ENCODE results near the gene YKT6.

Gene YKT6

DNA sequence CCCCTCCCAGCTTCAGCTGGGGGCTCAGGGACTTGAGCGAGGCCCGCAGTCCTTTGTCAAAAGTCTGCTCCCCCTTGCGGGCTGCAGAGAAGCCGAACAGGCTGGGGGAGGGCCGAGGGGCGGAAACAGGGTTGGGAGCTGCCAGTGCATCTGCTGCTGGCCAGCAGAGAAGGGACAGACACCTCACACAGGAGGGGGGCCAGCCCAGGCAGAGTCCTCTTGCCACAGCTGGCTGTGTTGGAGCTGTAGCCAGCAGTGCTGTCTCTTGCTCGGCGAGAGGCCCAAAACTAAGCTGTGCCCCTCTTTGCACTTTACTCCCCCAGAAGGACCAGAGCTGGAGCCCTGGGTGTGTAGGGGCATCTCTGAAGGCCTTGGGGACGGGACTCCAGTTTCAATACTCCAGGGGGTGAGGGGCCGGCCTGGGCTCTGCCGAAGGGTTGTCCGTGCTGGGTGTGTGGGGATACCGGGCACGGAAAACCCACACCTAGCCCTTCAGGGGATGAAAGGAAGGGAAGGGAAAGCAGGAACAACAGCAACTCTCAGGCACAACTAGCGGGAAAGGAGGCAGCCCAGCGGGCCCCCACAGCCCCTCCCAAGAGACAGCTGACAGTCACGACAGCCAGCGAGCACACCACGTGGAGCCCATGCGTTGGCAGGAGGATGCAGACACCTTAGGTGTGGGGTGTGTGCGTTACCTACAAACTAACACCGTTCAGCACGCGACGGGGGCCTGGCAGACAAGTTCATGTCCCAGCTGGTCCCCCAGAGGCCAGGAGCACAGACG is 17.8 kb downstream of the YKT6 start:
- no peak for DNase-seq (ENCODE audit: low read depth, low spot score)

DNA sequence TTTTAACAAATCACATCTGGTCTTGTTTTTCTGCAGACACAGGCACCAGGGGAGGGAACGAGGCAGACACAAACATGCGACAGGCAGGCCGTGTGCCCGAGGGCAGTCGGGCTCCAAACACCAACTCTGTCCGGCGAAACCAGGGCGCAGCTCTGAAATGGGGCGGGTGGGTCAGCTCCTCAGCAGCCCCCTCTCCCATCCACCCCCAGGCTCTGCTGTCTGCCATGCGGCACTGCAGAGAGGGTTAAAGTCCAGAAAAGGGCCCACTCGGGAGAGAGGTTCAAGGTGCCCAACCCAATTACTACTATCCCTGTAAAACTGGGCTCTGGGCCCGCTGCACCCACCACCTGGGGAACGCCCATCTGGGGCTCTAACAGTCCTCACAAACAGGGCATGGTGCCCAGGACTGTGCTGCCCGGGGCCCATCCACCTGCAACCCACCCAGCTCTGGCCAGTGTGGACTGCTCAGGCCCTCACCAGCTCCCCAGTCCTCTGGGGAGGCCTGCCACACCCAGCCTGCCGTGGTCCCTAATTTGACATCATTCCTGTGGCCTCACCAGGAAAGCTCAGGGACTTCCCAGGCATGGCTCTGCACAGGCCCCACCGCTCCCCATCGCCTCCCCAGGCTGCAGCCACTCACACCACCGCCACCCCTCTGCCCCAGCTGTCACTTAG is 18.7 kb downstream of the YKT6 start:
- no peak for DNase-seq (ENCODE audit: low read depth, low spot score)

DNA sequence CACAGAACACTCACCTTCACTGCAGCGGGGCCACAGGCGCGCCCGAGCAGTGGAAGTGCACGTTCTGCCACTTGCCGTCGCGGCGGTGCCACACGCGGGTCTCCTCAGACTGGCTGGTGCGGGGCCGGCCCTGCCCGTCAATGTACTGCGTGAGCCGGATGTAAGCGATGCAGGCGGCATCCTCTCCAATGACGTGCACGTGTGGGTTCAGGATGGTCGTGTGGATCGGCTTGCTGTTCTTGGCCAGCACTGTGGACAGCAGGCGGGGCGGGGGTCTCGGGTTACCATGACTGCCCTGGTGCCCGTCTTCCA is 19.2 kb downstream of the YKT6 start:
- DNase-seq (ENCODE audit: low read depth, low spot score): no peak

DNA sequence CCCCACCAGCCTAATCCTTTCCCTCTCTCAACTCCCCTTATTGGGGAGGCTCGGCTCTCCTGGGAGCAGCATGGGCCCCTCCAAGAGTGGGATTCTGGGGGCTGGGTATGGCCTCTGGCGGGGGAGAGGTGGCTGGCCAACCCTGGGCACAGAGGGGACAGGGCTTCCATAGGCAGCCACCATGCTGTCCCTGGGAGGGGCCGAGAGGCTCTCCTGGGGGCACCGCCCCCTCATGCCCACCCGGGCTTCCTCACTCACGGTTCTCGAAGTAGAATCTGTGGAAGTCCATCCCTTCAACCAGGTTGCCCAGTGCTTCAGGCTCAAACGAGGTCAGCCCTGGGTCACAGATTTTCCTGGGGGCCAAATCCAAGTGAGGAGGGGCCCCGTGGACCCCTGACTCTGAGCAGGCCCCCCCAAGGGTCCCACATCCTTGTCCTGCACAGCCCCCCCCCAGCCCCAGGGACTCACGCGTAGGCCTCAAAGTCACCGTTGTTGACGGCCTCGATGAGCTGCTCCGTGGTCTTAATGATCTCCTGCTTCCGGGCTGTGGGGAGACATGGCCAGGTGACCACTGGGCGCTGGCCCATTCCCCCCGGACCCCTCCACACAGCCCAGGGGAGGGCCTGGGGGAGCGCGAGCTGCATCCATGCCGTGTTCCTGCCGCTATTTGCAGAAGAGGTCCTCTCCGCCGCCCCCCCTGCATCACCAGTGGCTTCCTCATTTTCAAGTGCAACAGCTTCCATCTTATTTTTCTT is 19.8 kb downstream of the YKT6 start:
- no peak for DNase-seq (ENCODE audit: low read depth, low spot score)

DNA sequence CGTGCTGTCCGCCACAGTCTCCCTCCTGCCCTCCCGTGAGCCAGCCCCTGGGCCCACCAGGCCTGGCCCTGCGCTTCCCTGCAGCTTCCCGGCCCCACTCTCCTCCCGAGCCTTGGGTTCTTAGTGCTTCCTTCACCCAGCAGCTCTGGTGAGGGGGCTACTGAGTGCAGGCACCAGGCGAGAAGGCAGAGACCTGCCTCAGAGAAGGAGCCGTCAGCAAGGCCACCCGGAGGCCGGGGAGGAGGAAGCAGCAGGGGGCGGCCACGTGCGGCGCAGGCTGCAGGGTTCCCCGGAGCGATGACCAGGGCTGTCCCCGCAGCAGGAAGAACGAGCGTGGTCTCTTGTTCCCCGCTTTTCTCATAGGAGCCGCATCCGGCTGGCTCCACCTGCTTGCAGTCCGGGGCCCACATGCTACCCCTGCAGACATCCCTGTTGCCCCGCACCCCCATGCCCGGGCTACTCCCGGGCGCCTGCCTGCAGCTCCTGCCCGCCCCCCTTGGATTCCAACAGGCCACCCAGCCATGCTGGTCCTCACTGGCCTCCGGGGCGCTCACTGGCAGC is 20.5 kb downstream of the YKT6 start:
- no peak for DNase-seq (ENCODE audit: low read depth, low spot score)

GRCh38 chr7:44222074-44222473 is 21.3 kb downstream of the YKT6 start:
- no peak for DNase-seq (ENCODE audit: low read depth, low spot score)

DNA sequence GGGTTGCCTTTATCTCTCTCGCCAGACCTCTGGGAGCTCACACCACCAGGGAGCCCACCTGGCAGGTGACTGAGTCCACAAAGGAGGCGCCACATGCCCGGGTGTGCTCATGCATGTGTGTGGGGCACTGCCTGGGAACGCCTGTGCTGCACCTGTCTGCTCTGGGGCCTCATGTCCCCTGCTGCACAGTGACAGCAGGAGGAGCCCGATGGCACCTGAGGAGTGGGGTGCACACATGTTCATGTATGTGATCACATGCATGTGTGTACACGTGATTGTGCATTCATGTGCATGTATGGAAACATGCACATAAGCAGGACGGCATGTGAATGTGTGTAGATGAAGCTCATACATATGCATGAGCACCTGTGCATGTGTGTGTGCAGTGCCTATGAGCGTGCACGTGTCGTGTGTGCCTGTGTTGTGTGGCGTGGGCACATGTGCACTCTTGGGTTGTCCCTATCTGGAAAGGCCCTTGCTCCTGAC is 22.0 kb downstream of the YKT6 start:
- DNase-seq (ENCODE audit: low read depth, low spot score): no peak

DNA sequence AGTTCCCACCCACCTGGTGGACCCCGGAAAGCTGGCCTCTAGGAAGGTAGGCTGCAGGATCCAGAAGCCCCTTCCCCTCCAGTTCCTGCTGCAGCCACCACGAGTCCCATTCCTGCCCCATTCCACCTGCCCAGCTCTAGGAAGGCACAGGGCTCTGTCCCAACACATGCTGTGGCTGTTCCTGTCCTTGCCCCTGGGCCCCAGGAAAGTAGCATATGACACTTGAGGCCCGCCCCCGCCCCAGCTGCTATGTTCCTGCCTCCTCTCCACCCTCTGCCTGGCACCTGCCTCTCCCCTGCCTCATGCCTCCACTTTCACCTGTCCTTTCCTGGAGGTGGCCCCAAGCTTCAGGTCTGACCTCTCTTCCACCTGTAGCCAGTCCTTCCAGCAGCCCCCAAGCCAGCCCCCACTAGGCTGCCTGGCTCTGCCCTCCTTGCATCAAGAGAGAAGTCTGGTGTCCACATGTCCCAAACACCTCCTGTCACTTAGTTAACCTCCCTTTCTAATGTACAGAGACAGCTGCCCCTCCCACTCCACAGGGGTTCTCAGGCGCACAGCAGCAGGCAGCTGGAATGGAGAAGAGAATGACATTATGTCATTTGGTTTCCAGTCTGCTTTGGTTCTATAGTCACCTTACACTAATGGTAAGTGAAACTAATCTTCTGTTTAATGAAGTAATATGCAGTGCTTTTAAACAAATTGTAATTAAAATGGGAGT is 22.7 kb downstream of the YKT6 start:
- DNase-seq (ENCODE audit: low read depth, low spot score): no peak

DNA sequence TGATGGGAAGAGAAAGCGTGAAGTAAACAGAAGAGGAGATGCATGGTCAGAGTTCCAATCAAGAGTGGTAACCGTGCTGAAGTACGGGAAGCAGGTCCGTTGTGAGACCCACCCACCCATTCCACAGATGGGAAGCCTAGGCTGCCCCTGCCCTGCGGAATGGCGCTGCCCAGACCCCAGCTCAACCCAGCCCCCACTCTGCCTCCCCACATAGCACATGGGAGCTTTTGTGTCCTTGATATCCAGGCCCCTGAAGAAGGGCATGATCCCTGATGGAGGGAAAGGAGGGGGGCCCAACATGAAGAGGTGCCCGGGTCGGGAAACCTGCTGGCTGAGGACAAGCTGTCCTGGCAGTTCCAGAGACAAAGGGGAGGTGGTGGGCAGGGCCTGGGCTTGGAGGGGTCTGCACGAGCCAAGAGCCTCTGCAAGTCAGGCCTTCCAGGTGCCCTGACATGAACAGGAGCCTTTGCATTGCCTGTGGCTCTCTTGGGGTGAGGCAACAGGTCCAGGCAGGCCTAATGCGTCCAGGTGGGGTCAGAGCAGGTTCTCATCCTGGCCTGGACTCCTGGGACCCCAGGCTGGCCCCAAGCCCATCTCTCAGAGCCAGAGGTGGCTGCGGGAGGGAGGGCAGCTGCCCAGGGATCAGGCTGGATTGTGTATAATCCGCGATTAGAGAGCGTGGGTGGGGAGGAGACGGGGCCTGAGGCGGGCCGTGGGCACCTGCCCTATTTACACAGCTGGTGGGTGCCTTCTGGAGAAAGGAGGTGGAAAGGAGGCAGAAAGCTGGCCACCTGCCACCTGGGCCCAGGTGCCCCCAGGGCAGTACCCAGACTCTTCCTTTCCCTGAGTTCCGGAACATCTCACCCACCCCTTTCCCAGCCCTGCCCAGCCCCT is 23.5 kb downstream of the YKT6 start:
- DNase-seq (ENCODE audit: low read depth, low spot score): no peak

GRCh38 chr7:44224974-44225565 is 24.3 kb downstream of the YKT6 start:
- no peak for DNase-seq (ENCODE audit: low read depth, low spot score)

DNA sequence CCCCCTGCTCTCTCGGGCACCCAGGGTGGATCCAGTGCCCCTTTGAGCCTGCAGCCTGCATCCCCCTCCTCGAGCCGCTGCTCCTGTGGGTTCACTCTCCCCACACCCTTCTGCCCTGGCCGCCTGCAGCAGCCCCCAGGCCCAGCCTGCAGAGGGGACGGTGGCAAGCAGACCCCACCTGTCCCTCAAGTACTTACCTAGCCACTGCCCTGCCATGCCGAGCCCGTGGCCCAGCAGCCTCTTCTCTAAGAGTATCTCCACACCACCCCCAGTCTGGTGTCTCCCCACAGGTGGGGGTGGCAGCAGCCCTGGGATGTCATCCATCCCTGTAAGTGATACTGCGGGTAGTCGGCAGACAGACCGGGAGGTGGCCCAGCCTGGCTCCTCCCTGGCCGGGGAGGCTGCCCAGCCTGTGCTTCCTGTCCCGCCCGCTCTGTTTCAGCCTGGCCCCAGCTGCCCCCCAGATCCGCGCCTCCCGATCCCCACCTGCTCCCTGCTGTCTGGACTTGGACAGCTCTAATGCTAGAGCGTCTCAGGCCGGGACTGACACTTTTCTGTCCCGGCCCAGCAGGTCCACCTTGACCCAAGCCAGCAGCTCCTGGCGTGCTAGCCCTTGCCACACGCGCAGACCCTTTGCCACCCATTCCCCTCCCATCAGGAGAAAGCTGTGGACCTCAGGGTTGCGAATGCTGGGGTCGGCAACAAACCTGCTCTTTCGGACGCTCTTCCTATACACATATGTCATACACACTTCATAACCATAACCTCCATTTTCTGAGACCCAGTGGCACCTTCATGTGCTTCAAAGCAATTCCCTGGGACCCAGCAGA is 25.0 kb downstream of the YKT6 start:
- DNase-seq (ENCODE audit: low read depth, low spot score): no peak

GRCh38 chr7:44226396-44226753 is 25.6 kb downstream of the YKT6 start:
- no peak for DNase-seq (ENCODE audit: low read depth, low spot score)

GRCh38 chr7:44227911-44228310 is 27.1 kb downstream of the YKT6 start:
- no peak for DNase-seq (ENCODE audit: low read depth, low spot score)

DNA sequence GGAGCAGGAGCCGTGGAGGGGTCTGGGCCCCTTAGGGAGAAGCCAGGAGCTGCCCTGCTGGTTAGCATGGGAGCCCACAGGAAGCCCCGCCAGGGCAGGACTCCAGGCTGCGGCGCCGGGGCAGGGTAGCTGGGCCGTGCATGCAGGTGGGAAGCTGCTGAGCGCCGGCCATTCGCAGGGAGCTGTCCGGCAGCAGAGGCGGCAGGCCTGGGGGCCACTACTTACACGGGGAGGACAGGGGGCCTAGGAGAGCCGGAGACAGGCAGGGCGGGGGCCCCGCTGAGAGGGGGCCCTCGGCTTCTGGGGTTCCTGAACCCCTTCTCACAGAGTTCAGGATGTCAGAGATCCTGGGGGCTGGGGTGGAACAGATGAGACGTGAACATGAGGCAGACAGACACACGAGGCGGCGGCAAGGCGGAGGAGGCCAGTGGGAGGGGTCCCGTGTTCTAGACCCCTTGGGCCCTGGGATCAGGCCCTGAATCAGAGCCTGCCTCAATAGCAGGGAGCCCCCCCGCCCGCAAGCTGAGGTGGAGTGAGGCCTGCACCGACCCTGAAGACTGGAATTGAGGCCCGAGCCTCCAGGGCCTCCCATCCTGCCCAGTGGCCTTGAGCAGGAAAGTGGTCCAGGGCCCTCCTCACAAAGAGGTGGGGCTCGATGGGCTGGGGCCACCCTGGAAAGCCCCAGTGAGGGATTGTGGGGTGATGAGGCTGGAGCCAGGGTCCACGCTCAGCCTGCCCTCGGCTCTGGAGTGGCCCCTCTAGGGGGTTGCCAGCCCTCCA is 28.0 kb downstream of the YKT6 start:
- no peak for DNase-seq (ENCODE audit: low read depth, low spot score)

- no peak for DNase-seq (ENCODE audit: low read depth, low spot score)
These were observed 28.8 kb downstream of the YKT6 start for GRCh38 chr7:44229546-44230105.

DNA sequence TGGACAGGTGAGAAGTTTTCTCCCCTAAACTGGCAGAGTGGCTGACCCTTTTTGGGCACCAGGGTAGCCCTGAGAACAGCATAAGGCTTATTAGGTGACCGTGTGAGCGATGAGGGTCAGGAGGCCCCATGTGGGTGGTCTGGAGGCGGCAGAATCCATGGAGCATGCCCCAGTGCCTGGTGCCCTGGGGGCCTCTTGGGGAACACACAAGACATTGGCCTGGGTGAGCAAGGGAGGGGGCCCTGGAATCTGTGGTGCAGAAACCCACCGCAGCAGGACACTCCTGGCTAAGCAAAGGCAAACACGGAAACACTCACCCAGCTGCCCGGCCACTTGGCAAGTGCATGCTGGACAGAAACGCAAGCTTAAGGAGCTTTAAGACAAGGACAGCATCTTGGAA is 29.5 kb downstream of the YKT6 start:
- DNase-seq (ENCODE audit: low read depth, low spot score): no peak

DNA sequence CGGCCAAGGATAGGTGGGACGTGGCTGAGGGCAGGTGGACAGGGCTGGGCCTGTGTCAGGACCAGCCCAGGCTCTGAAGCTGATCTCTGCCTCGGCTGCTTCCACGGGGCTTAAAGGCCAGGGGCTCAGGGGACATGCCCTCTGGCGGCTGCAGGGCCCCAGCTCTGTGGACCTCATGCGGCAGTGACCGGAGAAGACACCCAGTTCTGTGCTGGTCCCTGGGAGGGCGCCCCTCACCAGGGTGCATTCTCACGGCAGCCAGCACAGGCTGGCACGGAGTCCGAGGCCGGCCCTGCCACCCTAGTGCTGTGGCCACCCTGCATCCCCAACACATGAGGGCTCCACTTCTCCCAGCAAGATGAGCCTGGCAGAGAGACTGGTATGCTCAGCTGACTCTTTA is 30.3 kb downstream of the YKT6 start:
- DNase-seq (ENCODE audit: low read depth, low spot score): no peak

- no peak for DNase-seq (ENCODE audit: low read depth, low spot score)
These were observed 31.6 kb downstream of the YKT6 start for GRCh38 chr7:44232396-44232795.
